HT-29 (cell line): Measurements from ENCODE around the gene LACRT. TPM values are rescaled to one million over a fixed set of nuclear protein-coding genes. Genes with fewer than 3 reads are reported as not detected.
"Not testable (repeated sequence)": the region's sequence is repeated elsewhere in the genome, so short reads cannot be mapped to it uniquely, and the experiment has no call there.

ENCODE experiments used
- DNase-seq: peaks from one replicate; pipeline ENCODE4 v3.0.0-alpha.2; 2015; ENCODE audit warnings: low spot score
- total RNA-seq: library from RNA; depleted of rRNA; stranded (reverse); fragments of >200 nt; shearing (Covaris generic); gene quantifications from 2 replicates; pipeline ENCODE4 v1.2.3, GENCODE V29; 2014

LACRT gene
- total RNA-seq, 1 experiment from 2014 or later: not detected

GRCh38 chr12:54639112-54639511, 4.4 kb upstream of the LACRT start:
- DNase-seq: not testable (repeated sequence)

- no peak for DNase-seq
Observed at GRCh38 chr12:54631988-54632728, 2.5 kb downstream of the LACRT start.

GRCh38 chr12:54631551-54631950, 3.1 kb downstream of the LACRT start:
- no peak for DNase-seq

- DNase-seq: no peak
Observed at GRCh38 chr12:54629925-54630324, 4.8 kb downstream of the LACRT start.

GRCh38 chr12:54628186-54628846, 6.4 kb downstream of the LACRT start:
- DNase-seq: no peak

GRCh38 chr12:54627304-54627703, 7.4 kb downstream of the LACRT start:
- DNase-seq: no peak

- DNase-seq: no peak
Observed at GRCh38 chr12:54625598-54625997, 9.1 kb downstream of the LACRT start.

- DNase-seq: no peak
Observed at GRCh38 chr12:54624315-54625279, 10.1 kb downstream of the LACRT start.

- peak; percentile 26 for DNase-seq
Observed at GRCh38 chr12:54622463-54623183, 12.1 kb downstream of the LACRT start.

GRCh38 chr12:54616933-54617680, 17.6 kb downstream of the LACRT start:
- no peak for DNase-seq

- DNase-seq: no peak
Observed at GRCh38 chr12:54612225-54612750, 22.4 kb downstream of the LACRT start.

- no peak for DNase-seq
Observed at GRCh38 chr12:54611715-54612149, 23.0 kb downstream of the LACRT start.

- DNase-seq: no peak
Observed at GRCh38 chr12:54608769-54609168, 25.9 kb downstream of the LACRT start.

- no peak for DNase-seq
Observed at GRCh38 chr12:54608156-54608555, 26.5 kb downstream of the LACRT start.

GRCh38 chr12:54606556-54606955, 28.1 kb downstream of the LACRT start:
- no peak for DNase-seq

GRCh38 chr12:54605138-54605970, 29.3 kb downstream of the LACRT start:
- DNase-seq: no peak

- no peak for DNase-seq
Observed at GRCh38 chr12:54604436-54604835, 30.3 kb downstream of the LACRT start.

- no peak for DNase-seq
Observed at GRCh38 chr12:54603872-54604271, 30.8 kb downstream of the LACRT start.

- DNase-seq: peak; percentile 75
Observed at GRCh38 chr12:54603173-54603814, 31.4 kb downstream of the LACRT start.
